RPMI7951 (cell line): ENCODE measurements around the gene IL17A. TPM values are rescaled to one million over a fixed set of nuclear protein-coding genes. Genes with fewer than 3 reads are reported as not detected.
A peak's percentile ranks its signal among the peaks of the same experiment; 100 is the strongest.
"Not testable (repeated sequence)": the region's sequence is repeated elsewhere in the genome, so short reads cannot be mapped to it uniquely, and the experiment has no call there.

Experiments
- DNase-seq: peaks from one replicate; pipeline ENCODE4 v3.0.0-alpha.2; 2012; ENCODE audit warnings: low read depth
- total RNA-seq: library from RNA; depleted of rRNA; stranded (reverse); fragments of >200 nt; shearing (Covaris generic); gene quantifications from 2 replicates; pipeline ENCODE4 v1.2.3, GENCODE V29; 2014

IL17A gene
- total RNA-seq, 1 experiment from 2014 or later = 0.12 TPM

DNA sequence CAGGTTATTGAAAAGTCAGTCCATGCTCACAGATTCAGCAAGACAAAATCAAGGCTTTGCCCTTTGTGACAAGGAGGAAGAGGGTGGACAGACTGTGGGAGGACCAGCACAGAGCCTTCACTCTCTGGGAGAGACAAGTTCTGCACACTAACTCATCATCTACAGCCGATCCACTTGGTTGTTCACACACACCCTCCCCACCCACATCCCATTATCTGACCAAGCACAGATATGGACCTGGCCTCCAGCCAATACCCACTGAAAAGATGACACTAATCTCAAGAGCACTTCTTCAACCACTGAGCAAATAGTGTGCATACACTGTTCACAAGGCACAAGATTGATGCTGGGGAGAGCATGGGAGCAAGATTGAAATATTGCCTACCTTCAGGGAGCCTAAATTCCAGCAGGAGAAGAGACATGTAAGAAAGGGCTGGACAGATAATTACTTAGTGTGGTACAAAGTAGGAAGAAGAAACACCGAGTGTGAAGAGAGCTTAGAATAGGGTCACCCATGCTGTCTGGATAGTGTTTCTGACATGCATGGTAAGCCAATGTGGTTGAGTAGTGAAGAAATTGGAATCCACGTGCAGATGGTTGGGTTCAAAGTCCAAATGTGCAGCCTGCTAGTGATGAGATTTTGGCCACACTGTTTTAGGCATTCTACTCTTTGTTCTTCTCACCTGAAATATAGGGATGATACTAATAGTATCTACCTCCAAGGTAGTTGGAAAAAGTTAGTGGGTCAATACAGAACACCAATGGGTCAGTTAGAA lies 21.7 kb upstream of the IL17A start:
- DNase-seq = no peak

DNA sequence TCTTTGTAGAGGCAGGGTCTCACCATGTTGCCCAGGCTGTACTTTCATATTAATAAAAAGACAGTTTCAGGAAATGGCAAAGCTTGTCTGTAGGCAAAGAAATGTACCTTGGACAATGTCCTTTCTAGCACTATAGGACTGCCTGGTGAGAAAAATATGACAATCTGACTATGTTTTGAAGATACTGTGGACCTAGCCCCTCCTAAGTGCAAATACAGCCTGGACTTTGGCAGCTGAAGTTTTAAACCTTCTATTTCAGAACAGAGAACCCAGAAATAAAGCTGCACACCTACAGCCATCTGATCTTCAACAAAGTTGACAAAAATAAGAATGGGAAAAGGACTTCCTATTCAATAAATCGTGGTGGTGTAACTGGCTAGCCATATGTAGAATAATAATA lies 18.9 kb upstream of the IL17A start:
- no peak for DNase-seq

DNA sequence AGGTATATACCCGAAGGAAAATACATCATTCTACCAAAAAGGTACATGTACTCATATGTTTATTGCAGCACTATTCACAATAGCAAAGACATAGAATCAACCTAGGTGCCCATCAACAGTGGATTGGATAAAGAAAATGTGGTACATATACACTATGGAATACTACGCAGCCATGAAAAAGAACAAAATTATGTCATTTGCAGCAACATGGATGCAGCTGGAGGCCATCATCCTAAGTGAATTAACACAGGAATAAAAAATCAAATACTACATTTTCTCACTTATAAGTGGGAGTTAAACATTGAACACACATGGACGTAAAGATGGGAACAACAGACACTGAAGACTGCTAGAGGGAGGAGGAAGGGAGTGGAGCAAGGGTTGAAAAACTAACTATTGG lies 17.8 kb upstream of the IL17A start:
- not testable (repeated sequence) for DNase-seq

DNA sequence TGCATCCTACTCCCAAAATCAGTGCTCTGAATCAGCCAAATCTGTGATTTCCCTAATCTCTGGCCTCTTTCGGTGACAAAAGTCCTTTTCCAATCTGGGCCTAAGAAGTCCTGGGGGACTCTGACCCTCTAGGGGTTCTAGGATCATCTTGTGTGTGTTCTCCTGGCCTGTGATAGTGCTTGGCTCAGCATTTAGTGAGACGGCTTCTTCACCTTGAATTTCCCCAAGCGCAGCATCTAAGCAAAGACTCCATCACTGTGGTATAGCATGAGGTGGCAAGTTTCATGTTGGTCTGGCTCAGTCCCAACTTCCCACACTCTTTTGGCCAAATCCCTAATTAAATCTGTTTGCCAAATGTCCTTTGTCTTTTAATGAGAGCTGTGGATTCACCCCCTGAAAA lies 12.1 kb upstream of the IL17A start:
- no peak for DNase-seq

DNA sequence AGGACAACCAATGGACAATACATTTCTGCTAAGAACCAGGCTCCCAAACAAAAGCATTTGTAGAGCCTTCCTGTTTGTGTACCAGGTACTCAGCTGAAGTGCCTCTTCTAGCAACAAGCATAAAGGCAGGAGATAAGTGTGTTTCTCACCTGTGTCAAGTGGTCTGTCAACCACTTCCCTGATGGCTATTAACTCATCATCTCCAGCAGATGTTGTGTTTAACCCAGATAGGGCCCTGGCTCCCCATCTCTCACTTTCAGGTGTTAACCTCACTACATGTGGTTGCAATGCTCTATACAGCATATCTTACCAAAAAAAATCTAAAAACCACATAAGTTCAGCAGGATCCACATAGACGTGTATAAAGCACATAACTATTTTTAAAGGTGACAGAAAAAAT lies 9.6 kb upstream of the IL17A start:
- DNase-seq = no peak

DNA sequence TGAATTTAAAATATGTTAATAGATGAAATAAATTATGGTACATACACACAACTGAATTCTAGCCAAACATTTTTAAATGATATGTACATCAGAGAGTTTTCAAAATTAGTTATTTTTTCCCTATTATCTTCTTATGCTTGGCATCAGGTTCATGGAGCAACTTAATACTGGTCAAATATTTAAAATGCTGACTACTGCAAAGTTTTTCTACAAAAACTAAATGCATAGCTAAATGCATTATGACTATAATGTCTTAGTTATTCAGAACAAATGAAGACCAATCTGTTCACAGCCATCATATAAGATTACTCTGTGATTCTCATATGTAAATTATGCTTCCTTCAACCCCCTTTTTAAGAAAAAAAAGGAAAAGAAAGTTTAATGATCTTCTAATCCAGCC lies 8.2 kb upstream of the IL17A start:
- DNase-seq = no peak

DNA sequence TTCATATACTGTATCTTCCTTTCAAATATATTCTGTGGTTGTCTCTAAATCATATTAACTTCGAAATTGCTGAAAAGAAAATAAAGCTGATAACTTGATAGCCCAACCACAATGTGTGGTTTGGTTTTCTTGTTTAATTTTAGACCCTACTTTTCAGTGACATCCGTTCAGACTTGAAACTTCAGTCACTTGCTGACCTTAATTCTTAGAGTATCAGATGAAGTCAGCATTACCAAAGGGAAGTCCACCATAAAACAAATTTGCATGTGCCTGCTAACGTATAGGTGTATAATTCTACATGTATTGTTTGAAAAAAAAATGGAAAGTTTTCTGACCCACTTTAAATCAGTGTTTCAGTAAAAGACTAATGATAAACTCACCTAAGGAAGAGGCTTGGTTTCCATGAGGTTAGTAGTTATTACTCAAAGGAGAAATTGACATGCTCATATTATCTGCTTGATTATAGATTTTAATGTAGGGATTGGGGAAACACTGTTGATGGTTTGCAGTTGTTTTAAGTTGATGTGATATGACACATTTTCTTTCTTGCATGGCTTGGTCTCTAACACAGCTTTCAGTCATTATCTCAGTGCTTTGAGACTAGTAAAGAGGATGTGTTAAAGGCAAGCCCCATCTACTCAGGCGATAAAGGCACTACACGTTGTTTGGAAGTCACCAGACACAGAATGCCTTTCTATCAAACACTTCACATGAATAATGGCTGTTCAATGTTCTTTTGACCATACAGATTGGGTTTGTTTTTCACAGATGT lies 5.2 kb upstream of the IL17A start:
- no peak for DNase-seq

DNA sequence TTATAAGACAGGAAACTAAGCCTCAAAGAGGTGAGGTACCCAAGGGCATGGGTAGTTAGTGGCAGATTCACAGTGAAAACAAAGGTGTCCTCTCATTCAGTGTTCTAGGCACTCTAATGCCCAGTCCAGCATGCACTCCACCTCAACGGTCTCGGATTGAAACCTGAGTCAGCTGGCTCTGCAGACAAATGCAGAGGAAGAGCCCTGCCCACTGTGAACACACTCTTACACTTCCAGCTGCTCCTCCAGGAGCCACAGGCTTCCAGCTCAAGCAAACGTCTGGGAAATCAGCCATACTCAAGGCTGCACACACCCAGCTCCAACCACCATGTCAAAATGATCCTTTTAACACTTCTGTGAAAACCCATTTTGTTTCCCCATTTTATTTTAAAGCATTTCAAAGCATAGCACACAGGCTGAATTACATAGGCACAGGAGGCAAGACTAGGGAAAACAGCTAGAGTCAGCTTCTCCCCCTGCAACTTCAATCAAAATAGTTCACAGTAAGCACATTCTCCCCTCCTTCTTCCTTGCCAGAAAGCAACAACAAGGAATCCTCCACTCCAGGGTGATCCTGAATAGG lies 3.0 kb upstream of the IL17A start:
- peak; percentile 16 for DNase-seq

DNA sequence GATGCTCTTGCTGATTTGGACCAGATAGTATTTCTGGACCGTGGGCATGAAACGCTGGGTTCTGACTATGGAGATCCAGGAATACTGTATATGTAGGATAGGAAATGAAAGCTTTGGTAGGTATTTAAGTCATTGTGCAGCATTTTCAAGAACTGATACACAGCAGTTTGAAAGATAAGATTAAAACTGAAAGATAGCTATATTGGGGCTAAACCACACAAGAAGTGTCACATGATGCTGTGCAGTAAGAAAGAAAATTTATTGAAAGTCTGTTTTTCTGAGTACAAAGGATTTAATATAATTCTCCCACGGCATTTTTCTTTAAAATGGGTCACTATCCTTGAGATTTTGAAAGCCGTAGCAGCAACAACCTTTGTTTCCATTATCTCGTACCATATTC lies 305 bp downstream of the IL17A start:
- DNase-seq = no peak

DNA sequence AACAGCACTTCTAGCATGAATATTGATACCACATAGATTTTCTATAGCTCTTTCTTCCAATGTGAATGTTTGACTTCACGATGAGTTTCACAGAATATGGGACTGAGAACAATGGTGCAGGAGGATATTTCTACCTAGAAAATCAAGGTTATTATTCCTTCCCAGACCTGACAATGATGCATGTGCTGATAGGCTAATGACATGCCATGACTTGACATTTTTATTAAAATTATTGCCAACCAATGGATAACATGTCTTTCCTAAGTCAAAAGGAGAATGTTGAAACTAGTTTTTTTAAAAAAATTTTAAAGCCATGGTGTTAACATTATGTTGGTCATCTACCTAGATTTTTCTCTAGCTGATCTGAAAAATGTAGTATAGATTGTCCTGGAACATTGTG lies 923 bp downstream of the IL17A start:
- DNase-seq = no peak

DNA sequence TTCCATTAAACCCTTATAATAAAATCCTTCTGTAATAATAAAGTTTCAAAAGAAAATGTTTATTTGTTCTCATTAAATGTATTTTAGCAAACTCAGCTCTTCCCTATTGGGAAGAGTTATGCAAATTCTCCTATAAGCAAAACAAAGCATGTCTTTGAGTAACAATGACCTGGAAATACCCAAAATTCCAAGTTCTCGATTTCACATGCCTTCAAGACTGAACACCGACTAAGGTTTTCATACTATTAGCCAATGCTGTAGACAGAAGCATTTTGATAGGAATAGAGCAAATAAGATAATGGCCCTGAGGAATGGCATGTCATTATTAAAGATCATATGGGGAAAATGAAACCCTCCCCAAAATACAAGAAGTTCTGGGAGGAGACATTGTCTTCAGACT lies 3.8 kb downstream of the IL17A start:
- DNase-seq = no peak

DNA sequence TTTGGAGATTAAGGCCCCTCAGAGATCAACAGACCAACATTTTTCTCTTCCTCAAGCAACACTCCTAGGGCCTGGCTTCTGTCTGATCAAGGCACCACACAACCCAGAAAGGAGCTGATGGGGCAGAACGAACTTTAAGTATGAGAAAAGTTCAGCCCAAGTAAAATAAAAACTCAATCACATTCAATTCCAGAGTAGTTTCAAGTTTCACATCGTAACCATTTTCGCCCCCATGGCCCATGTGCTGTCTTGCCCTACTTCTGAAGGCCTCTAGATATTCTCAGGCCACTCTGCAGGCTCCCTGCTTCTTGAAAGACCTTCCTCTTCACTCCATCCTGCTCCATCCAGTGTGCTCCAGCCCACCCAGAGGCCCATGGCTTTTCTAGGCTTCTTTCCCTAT lies 4.2 kb downstream of the IL17A start:
- DNase-seq = no peak

DNA sequence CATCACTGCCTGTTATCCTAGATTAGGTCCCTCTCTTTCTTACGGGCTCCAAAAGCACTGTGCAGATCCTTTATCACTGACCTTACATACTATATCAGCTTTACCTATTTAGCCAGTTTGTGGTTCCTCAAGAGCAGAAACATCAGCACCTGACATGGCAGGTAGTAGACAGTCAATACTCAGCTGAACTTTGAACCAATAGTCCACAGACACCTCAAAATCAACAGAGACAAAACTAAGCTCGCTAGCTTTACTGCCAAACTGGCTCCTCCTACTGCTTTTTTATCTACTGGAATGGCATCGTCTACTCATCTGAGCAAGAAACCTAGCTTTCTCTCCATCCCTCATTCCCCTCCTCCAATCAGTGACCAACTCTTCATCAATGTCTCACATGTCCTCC lies 5.6 kb downstream of the IL17A start:
- no peak for DNase-seq

DNA sequence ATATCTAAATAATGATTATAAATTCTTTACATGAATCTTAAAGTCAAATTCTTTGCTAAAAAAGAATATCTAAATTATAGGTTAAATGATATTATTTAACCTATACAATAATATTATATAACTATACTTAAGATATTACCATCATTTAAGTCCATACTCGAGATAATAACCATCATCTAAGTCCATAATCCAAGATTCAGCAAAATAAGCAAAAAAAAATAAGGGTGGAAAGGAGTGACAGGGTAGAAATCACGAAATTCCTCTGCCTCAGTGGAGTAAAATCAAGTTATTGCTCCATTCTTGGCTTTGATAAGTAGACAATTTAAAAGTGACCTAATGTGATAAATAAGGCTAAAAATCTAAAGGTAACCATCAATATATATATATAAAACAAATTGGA lies 9.7 kb downstream of the IL17A start:
- no peak for DNase-seq

DNA sequence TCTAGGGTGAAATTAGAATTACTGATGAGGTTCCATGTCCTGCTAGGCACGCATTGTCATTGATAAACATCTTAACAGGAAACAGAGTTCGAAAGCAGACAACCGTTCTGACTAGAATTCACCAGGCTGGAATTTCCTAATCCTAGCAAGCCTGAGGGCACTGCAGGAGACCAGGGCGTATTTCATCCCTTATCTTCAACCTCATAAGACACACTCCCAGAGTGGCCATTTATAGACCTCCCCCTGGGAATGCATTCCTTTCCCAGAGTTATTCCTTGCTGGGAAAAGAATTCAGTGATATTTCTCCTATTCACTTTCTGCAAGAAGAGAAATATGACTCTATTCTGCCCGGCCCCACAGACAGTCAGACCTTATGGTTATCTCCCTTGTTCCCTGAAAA lies 13.9 kb downstream of the IL17A start:
- peak; percentile 30 for DNase-seq

DNA sequence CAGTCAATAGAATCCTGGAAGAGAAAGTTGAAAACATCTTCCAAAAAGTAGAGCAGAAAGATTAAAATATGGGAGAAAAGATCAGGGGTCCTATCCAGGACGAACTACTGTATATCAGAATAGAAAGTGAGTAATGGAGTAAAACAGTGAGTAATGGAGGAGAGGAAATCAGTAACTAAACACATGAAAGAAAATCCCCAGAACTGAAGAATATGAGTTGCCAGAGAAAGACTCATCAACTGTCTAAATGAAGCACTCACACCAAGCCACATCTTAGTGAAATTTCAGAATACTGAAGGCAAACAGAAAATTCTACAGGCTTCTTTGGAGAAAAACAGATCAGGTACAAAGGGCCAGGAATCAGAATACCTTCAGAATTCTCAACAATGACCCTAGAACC lies 14.9 kb downstream of the IL17A start:
- DNase-seq = no peak

DNA sequence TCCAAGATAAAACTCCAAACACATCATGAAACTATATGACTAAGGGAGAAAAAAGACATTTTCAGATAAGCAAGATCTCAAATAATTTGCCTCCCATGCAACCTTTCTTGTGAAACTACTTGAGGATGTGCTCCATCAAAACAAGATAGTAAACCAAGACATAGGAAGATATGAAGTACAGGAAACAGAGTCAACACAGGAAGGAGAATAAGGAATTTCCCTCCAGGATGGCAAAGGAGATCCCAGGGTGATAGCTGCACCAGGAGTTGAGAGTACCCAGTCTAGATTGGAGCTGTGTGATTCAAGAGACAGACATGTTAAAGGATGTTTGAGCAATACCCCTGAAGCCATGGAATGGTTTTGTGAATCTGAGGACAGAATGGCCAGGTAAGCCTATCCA lies 15.3 kb downstream of the IL17A start:
- DNase-seq = no peak

DNA sequence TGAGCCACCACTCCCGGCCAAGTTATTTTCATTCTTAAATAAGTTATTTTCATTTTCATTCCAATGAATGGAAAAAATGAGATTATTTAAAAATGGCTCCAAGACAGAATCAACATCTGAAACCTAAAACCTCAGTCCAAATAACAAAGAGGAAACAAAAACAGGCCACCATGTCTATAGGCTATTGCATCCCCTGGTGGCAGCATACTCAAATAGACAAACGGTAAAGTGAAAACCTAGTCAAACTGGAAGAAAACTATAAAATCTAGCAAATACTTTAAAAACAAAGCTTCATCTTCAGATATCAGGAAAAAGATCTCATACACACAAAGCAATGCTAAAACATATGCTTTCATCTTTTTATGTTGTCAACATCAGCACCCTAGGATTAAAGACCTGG lies 20.9 kb downstream of the IL17A start:
- DNase-seq = peak; percentile 41

DNA sequence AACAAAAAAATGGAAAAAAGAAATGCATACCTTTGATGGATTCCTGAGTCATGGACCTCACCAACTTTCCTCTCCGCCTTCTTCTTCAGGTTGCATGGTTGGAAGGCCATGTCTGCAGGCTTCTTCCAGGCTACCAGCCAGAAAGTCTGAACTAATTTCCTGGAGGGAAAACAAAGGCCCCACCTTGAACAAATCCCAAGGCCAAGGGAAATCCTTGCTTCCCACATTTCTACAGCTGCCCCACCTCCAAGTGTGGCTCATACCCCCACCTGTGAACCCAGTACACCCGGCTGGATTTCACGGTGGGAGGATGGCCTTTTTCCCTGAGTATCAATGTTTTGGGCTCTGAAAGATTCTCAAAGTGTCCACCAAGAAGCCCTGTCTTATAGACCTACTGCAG lies 22.4 kb downstream of the IL17A start:
- DNase-seq = no peak

DNA sequence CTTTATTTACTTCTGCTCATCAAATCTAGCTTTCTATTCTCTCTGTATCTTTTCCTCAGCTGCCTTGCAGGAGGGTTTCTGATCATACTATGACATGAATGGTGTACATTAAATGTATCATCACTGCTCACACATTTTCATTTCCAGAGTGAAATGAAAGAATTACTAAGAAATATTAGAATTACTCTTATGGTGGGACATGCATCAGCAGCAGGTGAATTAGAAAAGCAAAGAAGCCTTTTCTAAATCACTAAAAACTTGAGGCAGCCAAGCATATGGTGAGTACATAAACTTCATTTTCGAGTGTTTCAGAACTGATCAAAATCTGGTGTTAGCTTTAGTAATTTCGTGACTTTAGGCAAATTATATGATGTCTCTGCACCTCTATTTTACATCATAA lies 23.6 kb downstream of the IL17A start:
- no peak for DNase-seq

DNA sequence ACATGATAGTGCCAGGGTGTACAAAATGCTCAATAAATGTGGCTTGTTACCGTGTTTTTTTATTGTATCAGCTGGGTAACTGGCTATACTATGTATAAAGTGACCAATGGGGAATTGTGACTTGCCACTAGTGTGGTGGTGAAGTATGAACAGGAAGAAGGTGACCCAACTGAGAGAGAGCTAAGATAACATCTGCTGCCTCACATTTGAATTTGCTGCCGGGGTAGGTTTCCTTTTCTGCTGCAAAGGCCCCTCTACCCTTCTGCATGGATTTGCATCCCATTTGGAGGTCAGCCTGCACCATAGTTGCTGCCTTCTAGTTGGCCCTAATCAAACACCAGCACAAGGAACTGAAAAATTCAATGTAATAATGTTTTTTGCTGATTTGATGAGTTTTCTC lies 24.1 kb downstream of the IL17A start:
- DNase-seq = no peak

DNA sequence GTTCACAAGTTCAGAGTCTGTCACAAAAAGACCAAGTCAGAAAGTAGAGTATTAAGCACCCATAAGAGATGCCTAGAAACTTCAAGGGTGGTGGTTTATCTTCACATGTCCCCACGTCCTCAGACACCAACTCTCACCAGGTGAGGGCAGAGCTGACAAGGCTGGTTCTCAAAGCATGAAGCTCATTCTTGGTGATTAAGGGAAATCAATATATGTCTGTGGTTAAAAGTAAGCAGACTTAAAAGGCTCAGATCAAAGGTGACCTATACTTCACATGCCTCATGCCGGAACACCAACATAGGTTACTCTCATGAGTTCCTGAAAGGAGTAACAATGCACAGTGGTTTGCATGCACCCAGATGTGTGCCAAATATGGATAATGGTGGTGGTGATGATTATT lies 27.0 kb downstream of the IL17A start:
- DNase-seq = no peak

DNA sequence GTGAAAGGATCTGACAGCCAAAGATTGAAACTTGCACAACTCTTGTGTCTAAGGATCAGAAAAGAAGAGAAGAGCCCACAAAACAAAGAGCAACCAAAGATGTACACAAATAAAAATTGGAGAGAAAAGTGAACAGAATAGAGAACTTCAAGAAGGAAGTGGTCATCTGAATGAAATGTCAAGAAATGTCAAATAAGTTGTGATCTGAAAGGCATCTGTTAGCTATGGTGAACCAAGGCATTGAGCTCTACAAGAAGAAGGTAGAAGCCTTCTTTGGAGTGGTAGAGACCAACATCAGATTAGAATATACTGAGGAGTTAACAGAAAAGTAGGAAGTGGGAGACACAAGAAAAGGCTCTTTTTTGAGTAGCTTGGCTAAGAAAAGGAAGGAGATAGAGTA lies 29.6 kb downstream of the IL17A start:
- no peak for DNase-seq
